ENCODE measurements around the gene WFS1. TPM values are rescaled to one million over a fixed set of nuclear protein-coding genes. Genes with fewer than 3 reads are reported as not detected.

The WFS1 gene
- polyA plus RNA-seq, 1 of the 3 experiments (the other 2 are of a cell fraction), result 18.7 TPM

GRCh38 chr4:6293661-6294060, 24.0 kb downstream of the WFS1 start:
- Histone ChIP-seq H3K4me1 (ENCODE audit: control insufficient read depth in 1 of 2, insufficient read depth in 2 of 2, low read depth in 1 of 2, low read length in 1 of 2) (no peaks in the 10 kb centered on the region), H3K79me2 (ENCODE audit: insufficient read depth) (no peaks in the 10 kb centered on the region), H2AFZ (ENCODE audit: low read depth) (no peak overlapping the region), H3K9me3 (no peaks in the 10 kb centered on the region), H3K9me2 (no peaks in the 10 kb centered on the region), H3K27me3 (ENCODE audit: insufficient read depth) (no peaks in the 10 kb centered on the region), H3K4me2 (no peak overlapping the region), H3K36me3 (replicated peaks in 1 of 2; ENCODE audit: control insufficient read depth in 1 of 2, insufficient read depth in 2 of 2, low read length in 1 of 2) (peaks cover 0 to 4% of the 10 kb centered on the region in 2 experiments), H3F3A (replicated peaks; ENCODE audit: insufficient read depth) (no peaks in the 10 kb centered on the region), H3K27ac (ENCODE audit: low read depth in 2 of 2, low read length in 1 of 2) (no peak overlapping the region), H4K20me1 (ENCODE audit: insufficient read depth) (no peaks in the 10 kb centered on the region), H3K4me3 (ENCODE audit: low read depth in 2 of 2, low read length in 1 of 2) (no peak overlapping the region), H3K9ac (no peak overlapping the region)
- ChIA-PET POLR2A (no interaction called here), CTCF (no interaction called here)
- TF ChIP-seq CHD2 (IDR thresholded peaks at IDR 0.05; ENCODE audit: low read length, partially characterized antibody), result no peak
- no peak for DNase-seq
- 67% methylated on average over 1 of the region's 8 CpGs for WGBS (ENCODE audit: low lambda C conversion rate)

- no peak overlapping the region for H2AFZ ChIP-seq (ENCODE audit: low read depth)
- no peaks in the 10 kb centered on the region for H3K79me2 ChIP-seq (ENCODE audit: insufficient read depth)
- no peaks in the 10 kb centered on the region for H3K36me3 ChIP-seq (replicated peaks in 1 of 2; ENCODE audit: control insufficient read depth in 1 of 2, insufficient read depth in 2 of 2, low read length in 1 of 2)
- POLR2A ChIA-PET, result no interaction called here
- H3K4me3 ChIP-seq (ENCODE audit: low read depth in 2 of 2, low read length in 1 of 2), result no peak overlapping the region
- H3K9me3 ChIP-seq, result no peaks in the 10 kb centered on the region
- no peaks in the 10 kb centered on the region for H3K9me2 ChIP-seq
- CTCF ChIA-PET, result interaction anchor here (1.1 to 2.0 kb wide), 2 partner anchors 23 to 32 kb away, joined by 4 to 7 read pairs; no protein-coding TSS in a partner anchor
- H3K27ac ChIP-seq (ENCODE audit: low read depth in 2 of 2, low read length in 1 of 2), result no peak overlapping the region
- H3K4me1 ChIP-seq (ENCODE audit: control insufficient read depth in 1 of 2, insufficient read depth in 2 of 2, low read depth in 1 of 2, low read length in 1 of 2), result no peaks in the 10 kb centered on the region
- no peaks in the 10 kb centered on the region for H3F3A ChIP-seq (replicated peaks; ENCODE audit: insufficient read depth)
- no peaks in the 10 kb centered on the region for H3K27me3 ChIP-seq (ENCODE audit: insufficient read depth)
- WGBS (ENCODE audit: low lambda C conversion rate), result 92% methylated on average over 24 of the region's 27 CpGs
- H3K9ac ChIP-seq, result no peak overlapping the region
- no peaks in the 10 kb centered on the region for H4K20me1 ChIP-seq (ENCODE audit: insufficient read depth)
- TF ChIP-seq FOXM1 (IDR thresholded peaks at IDR 0.05; ENCODE audit: low read depth), result no peak
- TF ChIP-seq FOSL2 (IDR thresholded peaks at IDR 0.05; ENCODE audit: borderline replicate concordance, low read depth), result no peak
- TF ChIP-seq EZH2phosphoT487 (IDR thresholded peaks at IDR 0.05; ENCODE audit: borderline replicate concordance, low read depth), result no peak
- no peak for TF ChIP-seq NRF1 (IDR thresholded peaks at IDR 0.05; ENCODE audit: low read depth, low read length)
- TF ChIP-seq POLR2AphosphoS5 (IDR thresholded peaks at IDR 0.05; ENCODE audit: low read depth, low read length), result no peak
- no peak for TF ChIP-seq REST (IDR thresholded peaks at IDR 0.05; ENCODE audit: low read depth, low read length)
- no peak for TF ChIP-seq MEF2A (IDR thresholded peaks at IDR 0.05; ENCODE audit: borderline replicate concordance, low read depth)
- no peak for TF ChIP-seq YY1 (IDR thresholded peaks at IDR 0.05; ENCODE audit: low read depth)
- no peak for TF ChIP-seq ZBTB33 (IDR thresholded peaks at IDR 0.05; ENCODE audit: borderline replicate concordance, low read depth)
- TF ChIP-seq PBX3 (IDR thresholded peaks at IDR 0.05), result no peak
- TF ChIP-seq RCOR1 (IDR thresholded peaks at IDR 0.05; ENCODE audit: low read length), result no peak
- TF ChIP-seq MAX (IDR thresholded peaks at IDR 0.05; ENCODE audit: low read depth), result no peak
- no peak for TF ChIP-seq MXI1 (IDR thresholded peaks at IDR 0.05; ENCODE audit: low read depth, low read length)
- TF ChIP-seq RFX5 (IDR thresholded peaks at IDR 0.05; ENCODE audit: low read length), result no peak
- no peak for TF ChIP-seq RXRA (IDR thresholded peaks at IDR 0.05; ENCODE audit: borderline replicate concordance, low read depth)
- no peak for TF ChIP-seq JUND (IDR thresholded peaks at IDR 0.05)
- no peak for DNase-seq
- H3K4me2 ChIP-seq, result no peak overlapping the region
Observed at GRCh38 chr4:6294705-6295421, 25.2 kb downstream of the WFS1 start.
